Medulla oblongata (tissue), 1 donor: Measurements from ENCODE around the gene CIAO3.
A peak's percentile ranks its signal among the peaks of the same experiment; 100 is the strongest.
"Not testable (repeated sequence)": the region's sequence is repeated elsewhere in the genome, so short reads cannot be mapped to it uniquely, and the experiment has no call there.

ENCODE experiments used
- DNase-seq: peaks from one replicate; pipeline ENCODE4 v3.0.0-alpha.2; 2015; ENCODE audit errors: extremely low spot score

Gene CIAO3

GRCh38 chr16:760065-760464 lies 19.3 kb upstream of the CIAO3 start:
- DNase-seq: no peak

- no peak for DNase-seq
Observed at GRCh38 chr16:759110-759910, 18.5 kb upstream of the CIAO3 start.

GRCh38 chr16:756428-756827 lies 15.6 kb upstream of the CIAO3 start:
- DNase-seq: no peak

- peak; percentile 27 for DNase-seq
Observed at GRCh38 chr16:754656-755055, 13.9 kb upstream of the CIAO3 start.

- DNase-seq: not testable (repeated sequence)
Observed at GRCh38 chr16:754121-754607, 13.4 kb upstream of the CIAO3 start.

GRCh38 chr16:752007-752312 lies 11.2 kb upstream of the CIAO3 start:
- no peak for DNase-seq

GRCh38 chr16:751152-752006 lies 10.6 kb upstream of the CIAO3 start:
- DNase-seq: no peak

GRCh38 chr16:750485-750884 lies 9.7 kb upstream of the CIAO3 start:
- DNase-seq: no peak

GRCh38 chr16:749010-749409 lies 8.2 kb upstream of the CIAO3 start:
- no peak for DNase-seq

GRCh38 chr16:747978-748746 lies 7.4 kb upstream of the CIAO3 start:
- DNase-seq: no peak

- no peak for DNase-seq
Observed at GRCh38 chr16:746637-747036, 5.8 kb upstream of the CIAO3 start.

GRCh38 chr16:745739-746138 lies 4.9 kb upstream of the CIAO3 start:
- DNase-seq: no peak

- no peak for DNase-seq
Observed at GRCh38 chr16:743794-744500, 3.1 kb upstream of the CIAO3 start.

GRCh38 chr16:742894-743293 lies 2.1 kb upstream of the CIAO3 start:
- not testable (repeated sequence) for DNase-seq

- DNase-seq: no peak
Observed at GRCh38 chr16:741986-742629, 1.3 kb upstream of the CIAO3 start.

GRCh38 chr16:740459-740763 lies 386 bp downstream of the CIAO3 start:
- no peak for DNase-seq

GRCh38 chr16:739560-740458 lies 988 bp downstream of the CIAO3 start:
- DNase-seq: no peak

- DNase-seq: no peak
Observed at GRCh38 chr16:736936-737481, 3.8 kb downstream of the CIAO3 start.

GRCh38 chr16:735982-736453 lies 4.8 kb downstream of the CIAO3 start:
- no peak for DNase-seq
